GM12873 (cell line): ENCODE results near the gene THOP1.

ENCODE experiments used
- CTCF ChIP-seq: IDR thresholded peaks from 2 replicates; pipeline ENCODE4 v1.5.1; 2012; ENCODE audit warnings: low read depth, mild to moderate bottlenecking, moderate library complexity, low read length, control low read depth; ENCODE audit not compliant: insufficient read depth; ENCODE audit errors: missing control alignments

THOP1 gene

DNA sequence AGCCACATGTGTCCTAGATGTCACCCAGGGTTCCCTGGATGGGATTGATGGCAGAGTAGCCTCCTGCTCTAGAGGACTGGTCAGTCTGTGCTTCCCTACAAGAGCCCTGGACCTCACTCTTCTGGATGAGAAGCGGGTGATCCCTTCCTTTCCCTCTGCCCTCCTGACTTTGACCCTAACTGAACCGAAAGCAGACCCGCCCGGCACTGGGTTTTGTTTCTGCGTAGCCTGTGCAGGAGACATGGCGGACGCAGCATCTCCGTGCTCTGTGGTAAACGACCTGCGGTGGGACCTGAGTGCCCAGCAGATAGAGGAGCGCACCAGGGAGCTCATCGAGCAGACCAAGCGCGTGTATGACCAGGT, 4.9 kb downstream of the THOP1 start:
- TF ChIP-seq CTCF: no peak

GRCh38 chr19:2790557-2791271, 5.4 kb downstream of the THOP1 start:
- TF ChIP-seq CTCF: no peak

DNA sequence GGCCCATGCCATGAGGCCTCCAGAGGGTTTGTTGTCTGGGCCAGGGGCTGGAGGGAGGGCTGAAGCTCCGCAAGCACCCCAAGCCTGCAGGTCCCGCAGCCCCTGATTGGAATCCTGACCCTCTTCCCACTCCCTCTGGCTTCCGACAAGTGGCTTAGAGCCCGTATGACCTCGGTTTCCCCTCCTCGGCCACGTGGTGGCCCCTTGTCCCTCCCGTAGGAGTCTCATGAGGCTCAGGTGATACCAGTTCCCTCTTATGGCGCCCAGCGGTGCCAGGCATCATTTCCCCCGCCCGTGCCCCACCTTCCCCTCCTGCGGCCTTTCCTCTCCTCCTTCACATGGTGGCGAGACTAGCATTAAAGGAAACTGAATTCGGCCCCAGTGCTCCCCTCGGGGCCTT, 6.1 kb downstream of the THOP1 start:
- TF ChIP-seq CTCF: no peak

- TF ChIP-seq CTCF: no peak
These were observed 6.6 kb downstream of the THOP1 start for GRCh38 chr19:2791876-2792275.

DNA sequence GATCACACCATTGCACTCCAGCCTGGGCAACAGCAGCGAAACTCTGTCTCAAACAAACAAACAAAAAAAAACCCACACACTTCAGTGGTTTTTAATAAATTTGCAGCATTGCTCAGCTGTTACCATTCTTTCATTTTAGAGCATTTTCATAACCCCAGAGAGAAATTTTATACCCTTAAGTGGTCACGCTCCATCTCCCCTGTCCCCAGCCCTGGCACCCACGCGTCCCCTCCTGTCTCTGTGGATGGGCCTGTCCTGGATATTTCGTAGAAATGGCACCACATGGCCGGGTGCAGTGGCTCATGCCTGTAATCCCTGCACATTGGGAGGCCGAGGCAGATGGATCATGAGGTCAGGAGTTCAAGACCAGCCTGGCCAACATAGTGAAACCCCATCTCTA, 7.8 kb downstream of the THOP1 start:
- no peak for TF ChIP-seq CTCF

- no peak for TF ChIP-seq CTCF
These were observed 8.3 kb downstream of the THOP1 start for GRCh38 chr19:2793577-2793976.

DNA sequence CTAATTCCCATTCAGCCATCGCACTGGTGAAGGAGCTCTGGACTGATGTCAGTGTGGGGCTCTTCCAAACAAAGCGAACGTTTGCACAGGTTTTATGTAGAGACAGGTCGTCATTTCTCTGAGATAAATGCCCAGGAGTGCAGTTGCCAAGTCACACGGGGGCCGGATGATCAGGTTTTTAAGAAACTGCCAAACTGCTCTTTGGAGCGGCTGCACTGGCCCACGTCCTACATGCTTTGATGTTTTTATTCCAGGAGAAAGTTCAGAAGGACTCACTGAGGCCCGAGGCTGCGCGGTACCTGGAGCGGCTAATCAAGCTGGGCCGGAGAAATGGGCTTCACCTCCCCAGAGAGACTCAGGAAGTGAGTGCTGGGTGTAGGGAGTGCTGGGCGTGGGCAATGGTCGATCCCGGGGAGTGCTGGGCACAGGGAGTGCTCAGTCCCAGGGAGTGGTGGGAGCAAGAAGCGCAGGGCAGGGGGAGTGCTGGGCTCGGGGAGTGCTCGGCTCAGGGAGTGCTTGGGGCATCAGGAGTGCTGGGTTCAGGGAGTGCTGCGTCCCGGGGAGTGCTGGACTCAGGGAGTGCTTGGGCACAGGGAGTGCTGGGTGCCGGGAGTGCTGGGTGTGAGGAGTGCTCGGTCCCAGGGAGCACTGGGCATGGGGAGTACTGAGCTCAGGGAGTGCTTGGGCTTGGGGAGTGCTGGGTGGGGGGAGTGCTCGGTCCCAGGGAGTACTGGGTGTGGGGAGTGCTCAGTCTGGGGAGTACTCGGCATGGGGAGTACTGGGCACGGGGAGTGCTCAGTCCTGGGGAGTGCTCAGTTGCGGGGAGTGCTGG, 10.7 kb downstream of the THOP1 start:
- no peak for TF ChIP-seq CTCF
